ELF-1 (cell line): ENCODE data around the gene TP53I11.

Source experiments
- DNase-seq: peaks from one replicate; pipeline ENCODE4 v3.0.0-alpha.2; 2016; ENCODE audit warnings: low read depth, low spot score

TP53I11 gene

DNA sequence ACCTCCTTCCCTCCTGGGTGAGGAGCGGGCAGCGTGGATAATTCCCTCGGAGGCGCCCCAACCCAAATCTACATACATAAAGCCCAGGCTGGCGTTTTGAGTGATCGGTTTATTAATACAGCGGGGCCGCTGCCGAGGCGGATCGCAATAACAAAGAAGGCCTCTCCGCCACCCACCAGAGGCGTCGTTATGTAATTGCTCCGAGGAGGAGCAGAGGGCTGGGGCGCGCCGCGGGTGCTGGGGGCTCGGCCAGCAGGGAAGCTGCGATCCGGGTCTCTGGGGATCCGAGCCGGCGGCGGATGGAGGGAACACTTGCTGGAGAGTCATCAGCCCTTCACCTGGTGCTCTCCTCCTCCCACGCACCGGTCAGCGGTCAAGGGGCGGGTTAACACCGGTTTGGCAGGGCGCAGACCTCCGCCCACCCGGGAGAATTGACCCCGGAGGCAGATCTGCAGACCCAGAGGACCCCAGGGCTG lies 6.4 kb upstream of the TP53I11 start:
- no peak for DNase-seq

DNA sequence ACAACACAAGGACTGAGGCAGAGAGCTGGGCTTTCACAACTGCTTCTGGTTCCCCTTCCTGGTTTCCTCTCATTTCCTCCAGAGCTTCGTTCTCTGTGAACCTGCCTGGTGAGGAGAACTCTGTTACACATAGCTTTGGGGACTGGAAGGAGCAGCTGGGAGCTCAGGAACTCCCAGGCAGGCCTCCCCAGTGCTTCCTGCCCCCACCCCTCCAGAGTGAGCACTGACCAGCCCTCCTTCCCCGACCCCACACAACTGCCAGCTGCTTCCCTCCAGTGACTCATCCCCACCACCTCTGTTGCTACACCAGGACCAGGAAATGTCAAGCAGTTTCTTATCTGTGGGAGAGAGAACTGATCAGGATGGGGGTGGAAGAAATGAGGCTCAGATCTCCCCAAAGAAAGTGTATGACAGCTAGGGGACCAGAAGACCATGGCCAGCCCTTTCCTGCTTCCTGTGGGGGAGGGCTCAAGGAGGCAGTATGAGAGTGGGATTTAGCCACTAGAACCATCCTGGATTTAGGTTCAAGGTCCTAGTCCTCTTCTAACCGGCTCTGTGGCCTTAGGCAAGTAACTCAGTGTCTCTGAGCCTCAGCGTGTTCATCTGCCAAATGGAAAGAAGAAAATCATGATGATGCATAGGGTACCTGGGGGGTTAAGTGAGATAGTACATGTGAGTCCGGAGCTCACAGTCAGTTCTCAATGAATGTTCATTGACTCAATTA lies 4.5 kb upstream of the TP53I11 start:
- DNase-seq: peak; percentile 73

DNA sequence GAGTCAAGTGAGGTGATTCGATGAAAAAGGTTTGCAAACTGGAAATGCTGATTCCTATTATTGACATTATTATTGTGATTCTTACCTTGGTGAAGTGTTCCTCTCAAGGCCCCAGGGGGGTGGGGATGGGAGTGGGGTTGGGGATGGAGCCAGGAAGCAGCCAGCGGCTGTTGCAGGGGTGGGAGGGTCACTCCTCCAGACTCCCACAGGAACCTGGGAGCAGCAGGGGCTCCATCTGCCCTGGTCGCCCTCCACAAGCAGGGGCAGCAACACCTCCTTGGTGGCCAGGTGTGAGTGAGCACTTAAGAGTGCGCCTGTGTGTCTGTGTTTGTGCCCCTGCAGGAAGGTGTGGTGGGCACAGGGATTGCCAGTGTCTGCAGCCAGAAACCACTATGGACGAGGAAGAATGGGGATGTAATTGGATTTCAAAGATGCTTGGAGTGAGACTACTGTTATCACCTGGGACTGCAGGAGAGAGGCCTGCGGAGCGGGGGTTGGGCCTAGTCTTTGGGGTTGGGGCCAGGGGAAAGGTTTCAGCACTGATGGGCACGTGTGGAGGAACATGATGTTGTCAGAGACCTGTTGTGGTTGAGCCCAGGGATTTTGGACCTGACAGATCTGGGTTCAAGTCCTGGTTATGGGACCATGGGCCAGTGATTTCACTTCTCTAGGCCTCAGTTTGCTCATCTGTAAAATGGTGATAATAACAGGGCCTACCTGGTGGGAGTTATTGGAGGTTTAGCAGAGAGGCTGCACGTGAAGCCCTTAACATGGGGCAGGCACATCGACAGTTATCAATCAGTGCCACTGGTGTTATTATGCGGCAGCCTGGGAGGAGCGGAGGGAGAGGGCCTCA lies 3.6 kb upstream of the TP53I11 start:
- no peak for DNase-seq

GRCh38 chr11:44952500-44953260 lies 2.0 kb upstream of the TP53I11 start:
- DNase-seq: peak; percentile 55

- DNase-seq: no peak
These were observed 1.4 kb upstream of the TP53I11 start for GRCh38 chr11:44952082-44952481.

- no peak for DNase-seq
These were observed 555 bp downstream of the TP53I11 start for GRCh38 chr11:44950031-44950624.

GRCh38 chr11:44949160-44950030 lies 1.3 kb downstream of the TP53I11 start:
- peak; percentile 80 for DNase-seq

- no peak for DNase-seq
These were observed 2.5 kb downstream of the TP53I11 start for GRCh38 chr11:44948155-44948554.

DNA sequence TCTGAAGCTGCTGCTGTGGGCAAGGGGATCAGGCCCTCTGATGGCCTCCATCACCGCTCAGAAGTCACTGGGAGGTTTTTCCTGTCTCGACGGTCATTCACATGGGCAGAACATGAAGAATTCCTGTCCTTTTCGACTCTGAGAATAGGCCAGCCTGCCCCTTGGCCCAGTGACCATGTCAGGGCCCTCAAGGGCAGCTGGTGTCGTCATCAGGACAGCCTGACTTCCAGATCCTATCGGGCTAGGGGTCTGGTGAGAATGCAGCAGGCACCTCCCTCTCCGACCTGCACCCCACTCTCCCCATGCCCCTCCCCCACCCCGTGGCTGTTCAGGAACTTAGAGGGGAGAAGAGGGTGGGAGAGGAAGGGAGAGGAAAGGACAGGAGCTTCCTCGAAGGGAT lies 3.6 kb downstream of the TP53I11 start:
- no peak for DNase-seq

- DNase-seq: no peak
These were observed 4.4 kb downstream of the TP53I11 start for GRCh38 chr11:44946263-44946662.

DNA sequence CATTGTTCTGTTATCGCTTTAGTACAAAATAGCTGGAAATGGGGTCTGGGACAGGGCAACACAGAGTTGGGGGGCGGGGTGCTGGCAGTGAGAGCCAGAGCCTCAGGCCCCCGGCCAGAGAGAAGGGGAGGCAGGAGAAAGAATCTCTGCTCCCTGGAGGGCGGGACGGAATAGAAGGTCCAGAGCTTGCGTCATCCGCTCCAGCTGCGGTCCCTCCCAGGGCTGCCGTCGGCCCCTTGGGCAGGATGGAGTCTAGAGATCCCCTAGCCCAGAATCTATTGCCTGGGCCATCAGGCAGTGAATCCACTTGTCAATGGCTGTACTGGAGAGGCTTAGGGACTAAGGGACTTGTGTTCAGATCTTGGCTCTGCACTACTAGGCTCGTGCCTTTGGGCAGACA lies 5.0 kb downstream of the TP53I11 start:
- DNase-seq: no peak

GRCh38 chr11:44944853-44945235 lies 5.8 kb downstream of the TP53I11 start:
- DNase-seq: peak; percentile 62

- peak; percentile 87 for DNase-seq
These were observed 6.4 kb downstream of the TP53I11 start for GRCh38 chr11:44944181-44944852.

DNA sequence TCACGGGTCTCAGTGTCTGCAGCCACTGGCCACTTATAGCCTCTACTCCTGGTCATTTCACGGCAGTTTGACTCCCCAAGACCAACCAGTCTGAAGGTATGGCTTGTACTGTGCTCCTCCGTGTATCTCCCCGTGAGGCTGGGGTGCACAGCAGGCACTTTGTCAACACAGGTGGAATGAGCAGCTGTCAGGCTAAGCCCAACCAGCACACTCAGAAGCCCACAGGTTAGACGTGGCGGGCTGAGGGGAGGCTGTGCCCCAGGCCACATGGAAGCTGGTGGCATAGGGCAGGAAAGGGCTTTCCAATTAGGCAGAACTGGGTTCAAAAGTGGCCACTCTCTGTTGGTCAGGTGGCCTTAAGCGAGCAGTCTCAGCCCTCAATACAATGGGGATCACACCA lies 7.0 kb downstream of the TP53I11 start:
- DNase-seq: peak; percentile 79

GRCh38 chr11:44943118-44943517 lies 7.6 kb downstream of the TP53I11 start:
- no peak for DNase-seq

GRCh38 chr11:44942029-44942955 lies 8.4 kb downstream of the TP53I11 start:
- DNase-seq: no peak

DNA sequence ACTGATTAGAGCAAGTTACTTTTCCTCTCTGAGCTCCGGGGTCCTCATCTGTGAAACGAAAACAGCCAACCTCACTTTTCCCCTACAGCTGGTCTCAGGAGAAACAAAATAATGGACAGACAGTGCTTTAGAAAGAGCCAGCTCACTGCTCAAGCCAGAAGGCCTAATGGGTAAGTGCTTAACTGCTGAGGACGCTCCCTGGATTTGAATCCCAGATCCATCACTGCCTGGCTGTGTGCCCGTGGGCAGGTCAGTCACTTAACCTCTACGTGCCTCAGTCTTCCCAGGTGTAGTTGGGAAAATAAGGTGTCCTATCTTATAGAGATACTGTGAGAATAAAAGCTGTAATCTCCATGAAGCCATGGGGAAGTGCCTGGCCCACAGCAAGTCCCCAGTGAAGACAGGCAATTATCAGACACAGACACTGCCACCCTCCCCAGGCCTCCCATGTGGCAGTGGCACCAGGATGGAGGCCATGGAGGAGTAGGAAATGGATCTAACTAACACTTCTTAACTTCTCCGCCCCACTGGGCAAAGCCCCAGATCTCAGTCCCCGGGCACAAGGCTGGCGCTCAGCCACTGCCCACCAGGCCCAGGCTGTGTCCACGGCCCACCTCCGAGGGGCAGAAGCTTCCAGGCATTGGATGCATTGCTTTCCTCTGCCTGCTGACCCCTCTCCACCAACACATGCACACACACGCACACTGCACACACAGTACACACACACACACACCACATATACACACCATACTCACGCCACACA lies 9.2 kb downstream of the TP53I11 start:
- DNase-seq: no peak

- no peak for DNase-seq
These were observed 9.8 kb downstream of the TP53I11 start for GRCh38 chr11:44940835-44941234.
